ENCODE results near the gene GDI2. TPM values are rescaled to one million over a fixed set of nuclear protein-coding genes. Genes with fewer than 3 reads are reported as not detected.

Gene GDI2
- total and polyA plus RNA-seq, 4 donors = 103 to 190 (median 155) TPM

DNA sequence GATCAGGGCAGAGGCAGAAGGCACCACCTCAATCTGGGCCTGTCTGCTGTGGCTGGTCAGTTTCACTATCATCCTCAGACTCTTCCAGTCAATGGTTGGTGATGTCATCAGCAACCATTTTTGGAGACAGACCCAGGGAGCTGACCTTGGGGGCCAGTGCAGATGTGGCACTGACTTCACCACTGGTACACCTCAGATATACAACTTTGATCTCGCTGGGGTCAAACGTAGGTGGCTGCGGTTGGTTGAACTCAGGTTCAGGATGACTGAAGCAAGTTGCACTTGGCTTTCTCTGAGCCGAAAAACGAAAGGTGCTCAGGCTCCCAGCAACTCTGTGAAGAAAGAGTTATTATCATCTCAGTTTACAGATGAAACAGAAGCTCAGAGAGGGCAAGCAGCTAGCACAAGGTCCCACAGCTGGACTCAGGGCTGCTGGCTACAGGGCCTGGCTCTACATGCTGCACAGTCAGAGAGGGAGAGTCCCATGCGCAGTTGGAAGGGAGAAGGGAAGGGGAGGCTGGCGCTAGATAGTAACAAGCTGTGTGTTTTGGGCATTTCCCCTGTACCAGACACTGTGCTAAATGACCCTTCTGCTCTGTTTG is 49.2 kb upstream of the GDI2 start:
- Histone ChIP-seq H3K27me3 (ENCODE audit: control insufficient read depth in 4 of 4, insufficient read depth in 4 of 4, low read length in 3 of 4) (no peaks in the 10 kb centered on the region), H3K9me3 (ENCODE audit: control insufficient read depth in 4 of 4, low read length in 3 of 4) (no peaks in the 10 kb centered on the region), H3K4me1 (ENCODE audit: control insufficient read depth in 4 of 4, insufficient read depth in 4 of 4, low read length in 3 of 4) (no peaks in the 10 kb centered on the region), H3K36me3 (ENCODE audit: control insufficient read depth in 4 of 4, insufficient read depth in 3 of 4, low read depth in 1 of 4, low read length in 3 of 4) (no peaks in the 10 kb centered on the region), H3K27ac (ENCODE audit: low read depth in 1 of 2, low read length in 2 of 2) (no peak overlapping the region), H3K4me3 (ENCODE audit: low read depth in 1 of 3, low read length in 3 of 3) (no peak overlapping the region), H3K9ac (ENCODE audit: low read depth in 1 of 2, low read length in 2 of 2) (no peak overlapping the region)
- TF ChIP-seq, protein P1, sequence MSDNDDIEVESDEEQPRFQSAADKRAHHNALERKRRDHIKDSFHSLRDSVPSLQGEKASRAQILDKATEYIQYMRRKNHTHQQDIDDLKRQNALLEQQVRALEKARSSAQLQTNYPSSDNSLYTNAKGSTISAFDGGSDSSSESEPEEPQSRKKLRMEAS (IDR thresholded peaks at IDR 0.05) = no peak
- no peak for TF ChIP-seq NR2F2 (IDR thresholded peaks at IDR 0.05)
- TF ChIP-seq, protein P2, sequence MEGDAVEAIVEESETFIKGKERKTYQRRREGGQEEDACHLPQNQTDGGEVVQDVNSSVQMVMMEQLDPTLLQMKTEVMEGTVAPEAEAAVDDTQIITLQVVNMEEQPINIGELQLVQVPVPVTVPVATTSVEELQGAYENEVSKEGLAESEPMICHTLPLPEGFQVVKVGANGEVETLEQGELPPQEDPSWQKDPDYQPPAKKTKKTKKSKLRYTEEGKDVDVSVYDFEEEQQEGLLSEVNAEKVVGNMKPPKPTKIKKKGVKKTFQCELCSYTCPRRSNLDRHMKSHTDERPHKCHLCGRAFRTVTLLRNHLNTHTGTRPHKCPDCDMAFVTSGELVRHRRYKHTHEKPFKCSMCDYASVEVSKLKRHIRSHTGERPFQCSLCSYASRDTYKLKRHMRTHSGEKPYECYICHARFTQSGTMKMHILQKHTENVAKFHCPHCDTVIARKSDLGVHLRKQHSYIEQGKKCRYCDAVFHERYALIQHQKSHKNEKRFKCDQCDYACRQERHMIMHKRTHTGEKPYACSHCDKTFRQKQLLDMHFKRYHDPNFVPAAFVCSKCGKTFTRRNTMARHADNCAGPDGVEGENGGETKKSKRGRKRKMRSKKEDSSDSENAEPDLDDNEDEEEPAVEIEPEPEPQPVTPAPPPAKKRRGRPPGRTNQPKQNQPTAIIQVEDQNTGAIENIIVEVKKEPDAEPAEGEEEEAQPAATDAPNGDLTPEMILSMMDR (IDR thresholded peaks at IDR 0.05; ENCODE audit: low read depth, low read length, missing input control) = no peak
- WGBS = 97% methylated on average over 7 of the region's 7 CpGs
- DNase-seq (ENCODE audit: low spot score) = no peak

DNA sequence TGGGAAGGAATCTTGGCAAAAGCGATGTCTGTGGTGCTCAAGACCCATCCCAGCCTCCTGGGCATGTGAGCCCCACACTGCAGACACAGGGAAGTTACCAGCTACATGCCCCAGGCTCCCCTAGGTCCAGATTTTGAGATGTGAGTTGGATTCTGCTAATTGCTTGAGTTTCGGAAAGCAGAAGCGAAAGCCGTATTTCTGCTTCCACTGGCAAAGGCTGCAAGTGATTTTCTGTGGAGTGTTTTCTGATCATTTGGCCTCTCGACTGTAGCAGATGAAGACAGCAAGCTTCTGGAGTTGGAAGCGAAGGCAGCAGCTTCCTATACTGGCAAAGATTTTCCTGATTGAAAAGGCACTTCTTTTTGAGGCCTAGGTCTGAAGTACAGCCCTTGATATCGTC is 46.8 kb upstream of the GDI2 start:
- Histone ChIP-seq H3K4me3 (ENCODE audit: low read depth in 1 of 3, low read length in 3 of 3) (no peak overlapping the region), H3K27ac (ENCODE audit: low read depth in 1 of 2, low read length in 2 of 2) (no peak overlapping the region), H3K9me3 (ENCODE audit: control insufficient read depth in 4 of 4, low read length in 3 of 4) (no peaks in the 10 kb centered on the region), H3K4me1 (ENCODE audit: control insufficient read depth in 4 of 4, insufficient read depth in 4 of 4, low read length in 3 of 4) (no peaks in the 10 kb centered on the region), H3K9ac (ENCODE audit: low read depth in 1 of 2, low read length in 2 of 2) (no peak overlapping the region), H3K27me3 (ENCODE audit: control insufficient read depth in 4 of 4, insufficient read depth in 4 of 4, low read length in 3 of 4) (no peaks in the 10 kb centered on the region), H3K36me3 (ENCODE audit: control insufficient read depth in 4 of 4, insufficient read depth in 3 of 4, low read depth in 1 of 4, low read length in 3 of 4) (no peaks in the 10 kb centered on the region)
- TF ChIP-seq, protein P1 (IDR thresholded peaks at IDR 0.05) = no peak
- TF ChIP-seq GABPA (IDR thresholded peaks at IDR 0.05 in 1 of 2, conservative IDR thresholded peaks at IDR 0.05 in 1 of 2) (no peak), FOXA2 (IDR thresholded peaks at IDR 0.05) (no peak), EGR1 (IDR thresholded peaks at IDR 0.05; ENCODE audit: low read depth in 2 of 2) (no peak), JUND (IDR thresholded peaks at IDR 0.05) (no peak)
- TF ChIP-seq, protein P3, sequence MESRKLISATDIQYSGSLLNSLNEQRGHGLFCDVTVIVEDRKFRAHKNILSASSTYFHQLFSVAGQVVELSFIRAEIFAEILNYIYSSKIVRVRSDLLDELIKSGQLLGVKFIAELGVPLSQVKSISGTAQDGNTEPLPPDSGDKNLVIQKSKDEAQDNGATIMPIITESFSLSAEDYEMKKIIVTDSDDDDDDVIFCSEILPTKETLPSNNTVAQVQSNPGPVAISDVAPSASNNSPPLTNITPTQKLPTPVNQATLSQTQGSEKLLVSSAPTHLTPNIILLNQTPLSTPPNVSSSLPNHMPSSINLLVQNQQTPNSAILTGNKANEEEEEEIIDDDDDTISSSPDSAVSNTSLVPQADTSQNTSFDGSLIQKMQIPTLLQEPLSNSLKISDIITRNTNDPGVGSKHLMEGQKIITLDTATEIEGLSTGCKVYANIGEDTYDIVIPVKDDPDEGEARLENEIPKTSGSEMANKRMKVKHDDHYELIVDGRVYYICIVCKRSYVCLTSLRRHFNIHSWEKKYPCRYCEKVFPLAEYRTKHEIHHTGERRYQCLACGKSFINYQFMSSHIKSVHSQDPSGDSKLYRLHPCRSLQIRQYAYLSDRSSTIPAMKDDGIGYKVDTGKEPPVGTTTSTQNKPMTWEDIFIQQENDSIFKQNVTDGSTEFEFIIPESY (IDR thresholded peaks at IDR 0.05) = no peak
- TF ChIP-seq, protein P2 (IDR thresholded peaks at IDR 0.05; ENCODE audit: low read depth, low read length, missing input control) = no peak
- TF ChIP-seq, protein P4, sequence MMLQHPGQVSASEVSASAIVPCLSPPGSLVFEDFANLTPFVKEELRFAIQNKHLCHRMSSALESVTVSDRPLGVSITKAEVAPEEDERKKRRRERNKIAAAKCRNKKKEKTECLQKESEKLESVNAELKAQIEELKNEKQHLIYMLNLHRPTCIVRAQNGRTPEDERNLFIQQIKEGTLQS (IDR thresholded peaks at IDR 0.05) = no peak
- WGBS = 92% methylated on average over 7 of the region's 7 CpGs
- no peak for DNase-seq (ENCODE audit: low spot score)
